Measurements from ENCODE around the gene GPR152.

GRCh38 chr11:67500484-67500821 lies 47.9 kb upstream of the GPR152 start:
- no peak for TF ChIP-seq CTCF (IDR thresholded peaks at IDR 0.05)
- TF ChIP-seq EP300 (IDR thresholded peaks at IDR 0.05) = no peak
- no peak for TF ChIP-seq POLR2AphosphoS5 (IDR thresholded peaks at IDR 0.05)
- TF ChIP-seq POLR2A (IDR thresholded peaks at IDR 0.05) = no peak

Measured in suprapubic skin (tissue), 4 donors.